GM19324 (cell line): ENCODE data around the gene JAGN1.
"Not testable (repeated sequence)": the region's sequence is repeated elsewhere in the genome, so short reads cannot be mapped to it uniquely, and the experiment has no call there.

Source experiments
- ATAC-seq: cut with Tn5 transposase; IDR thresholded peaks from one replicate; pipeline ENCODE4 v1.9.1; 2021; ENCODE audit warnings: mild to moderate bottlenecking, moderate library complexity; ENCODE audit not compliant: unreplicated experiment, low FRiP score

Gene JAGN1

GRCh38 chr3:9896755-9897407, 6.5 kb downstream of the JAGN1 start:
- ATAC-seq = not testable (repeated sequence)

- no peak for ATAC-seq
Observed at GRCh38 chr3:9897408-9898372, 7.3 kb downstream of the JAGN1 start.

- ATAC-seq = no peak
Observed at GRCh38 chr3:9898467-9899241, 8.2 kb downstream of the JAGN1 start.

- ATAC-seq = no peak
Observed at GRCh38 chr3:9899289-9899791, 8.9 kb downstream of the JAGN1 start.

GRCh38 chr3:9900965-9901415, 10.6 kb downstream of the JAGN1 start:
- not testable (repeated sequence) for ATAC-seq

GRCh38 chr3:9901967-9902366, 11.6 kb downstream of the JAGN1 start:
- ATAC-seq = no peak

GRCh38 chr3:9902372-9903237, 12.2 kb downstream of the JAGN1 start, which contains the start of gene IL17RE:
Gene IL17RE, plus strand, starts transcription at chr3:9902848. Its CDS starts 85 bp downstream, at chr3:9902933.
- ATAC-seq = no peak

- no peak for ATAC-seq
Observed at GRCh38 chr3:9903238-9903624, 12.8 kb downstream of the JAGN1 start.

GRCh38 chr3:9903904-9904303, 13.5 kb downstream of the JAGN1 start:
- no peak for ATAC-seq

GRCh38 chr3:9906480-9906879, 16.1 kb downstream of the JAGN1 start:
- ATAC-seq = no peak

- ATAC-seq = no peak
Observed at GRCh38 chr3:9908286-9908685, 17.9 kb downstream of the JAGN1 start.

- ATAC-seq = no peak
Observed at GRCh38 chr3:9909221-9910013, 19.0 kb downstream of the JAGN1 start.

GRCh38 chr3:9911863-9912262, 21.5 kb downstream of the JAGN1 start:
- ATAC-seq = no peak

GRCh38 chr3:9912294-9912935, 22.0 kb downstream of the JAGN1 start:
- no peak for ATAC-seq

- ATAC-seq = no peak
Observed at GRCh38 chr3:9913601-9914000, 23.2 kb downstream of the JAGN1 start.

- ATAC-seq = no peak
Observed at GRCh38 chr3:9914011-9914410, 23.6 kb downstream of the JAGN1 start.

GRCh38 chr3:9914559-9915253, 24.3 kb downstream of the JAGN1 start:
- no peak for ATAC-seq
